Measurements from ENCODE around the gene ZBTB20. TPM values are rescaled to one million over a fixed set of nuclear protein-coding genes. Genes with fewer than 3 reads are reported as not detected.

ZBTB20 gene
- total RNA-seq, 3 donors from 2014 or later (not counting 1 experiment from before 2014, with no cell fraction given) = 52.7 to 58.3 (median 55.9) TPM

DNA sequence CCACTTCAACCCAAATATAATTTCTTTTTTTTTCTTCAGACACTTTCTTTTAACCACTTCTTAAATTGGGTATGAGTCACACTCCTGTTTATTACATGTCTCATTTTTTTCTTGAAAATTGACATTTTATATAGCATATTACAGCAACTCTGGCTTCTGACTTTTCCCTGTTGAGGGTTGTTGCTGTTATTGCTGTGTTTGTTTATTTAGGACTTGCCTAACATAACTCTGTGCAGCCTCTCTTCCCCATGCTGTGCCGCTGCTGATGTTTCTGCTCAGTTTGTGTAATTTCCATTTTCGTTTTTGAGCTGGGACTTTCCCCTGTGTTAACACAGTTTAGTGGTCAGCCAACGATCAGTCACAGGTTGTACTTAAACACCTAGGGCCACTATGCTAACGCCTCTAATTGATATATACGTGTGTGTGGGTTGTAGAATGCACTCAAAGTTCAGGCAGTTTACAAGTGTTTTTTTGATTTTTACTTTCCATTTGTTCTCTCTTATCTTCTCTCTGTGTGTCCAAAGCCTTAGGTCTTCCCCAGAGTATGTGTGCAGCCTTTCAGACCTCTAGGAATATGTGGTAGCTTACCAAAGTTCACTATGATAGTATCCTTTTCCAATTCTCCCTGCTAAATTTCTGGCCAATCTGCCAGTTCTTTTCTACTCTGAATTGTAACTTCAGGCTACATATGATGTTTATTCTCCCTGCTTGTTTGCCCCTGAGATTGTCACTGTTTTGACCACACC, 337.2 kb downstream of the ZBTB20 start:
- H3K9me3 Mint-ChIP-seq = no peaks in the 10 kb centered on the region

DNA sequence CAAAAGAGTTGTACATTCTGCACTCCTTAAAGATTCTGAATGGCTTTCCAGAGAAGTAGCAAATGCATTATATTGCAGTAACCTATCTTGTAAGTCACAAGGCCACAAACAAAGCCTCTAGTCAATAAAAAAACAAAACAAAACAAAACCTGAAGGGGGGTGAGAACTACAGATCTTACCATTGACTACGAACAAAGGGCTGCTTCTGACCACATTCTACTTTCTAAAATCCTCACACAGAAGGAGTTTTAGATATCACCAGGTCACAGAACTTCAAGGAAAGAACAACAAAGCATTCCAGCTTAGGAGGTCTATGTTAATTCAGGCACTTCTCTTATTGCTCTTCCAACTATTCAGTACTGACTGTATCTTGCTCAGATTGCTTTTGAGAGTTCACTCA, 343.0 kb downstream of the ZBTB20 start:
- intact Hi-C loops (cut with micrococcal nuclease) = no loop called here
- Mint-ChIP-seq H3K4me1 (peaks cover 21% of the 10 kb centered on the region in 2 donors), H3K36me3 (no peaks in the 10 kb centered on the region), H3K27ac (peak overlapping the region in 1 of 2 donors; percentile 39), H3K9me3 (no peaks in the 10 kb centered on the region), H3K27me3 (ENCODE audit: low read depth in 2 of 2) (no peaks in the 10 kb centered on the region), H3K4me3 (no peak overlapping the region)
- Histone ChIP-seq H3K9me3 (ENCODE audit: control insufficient read depth, insufficient read depth, low read length) (no peaks in the 10 kb centered on the region), H3K27me3 (ENCODE audit: control insufficient read depth, insufficient read depth, low read length) (no peaks in the 10 kb centered on the region), H3K4me1 (ENCODE audit: control insufficient read depth, insufficient read depth, low read length) (no peaks in the 10 kb centered on the region), H3K36me3 (ENCODE audit: control insufficient read depth, insufficient read depth, low read length) (no peaks in the 10 kb centered on the region), H3K27ac (ENCODE audit: low read length) (no peak overlapping the region), H3K4me3 (ENCODE audit: low read length) (no peak overlapping the region)
- WGBS (ENCODE audit: insufficient coverage) = 29% methylated on average over 1 of the region's 1 CpG
- peak in 1 of 3 donors; percentile 40 for ATAC-seq
- TF ChIP-seq, protein P1, sequence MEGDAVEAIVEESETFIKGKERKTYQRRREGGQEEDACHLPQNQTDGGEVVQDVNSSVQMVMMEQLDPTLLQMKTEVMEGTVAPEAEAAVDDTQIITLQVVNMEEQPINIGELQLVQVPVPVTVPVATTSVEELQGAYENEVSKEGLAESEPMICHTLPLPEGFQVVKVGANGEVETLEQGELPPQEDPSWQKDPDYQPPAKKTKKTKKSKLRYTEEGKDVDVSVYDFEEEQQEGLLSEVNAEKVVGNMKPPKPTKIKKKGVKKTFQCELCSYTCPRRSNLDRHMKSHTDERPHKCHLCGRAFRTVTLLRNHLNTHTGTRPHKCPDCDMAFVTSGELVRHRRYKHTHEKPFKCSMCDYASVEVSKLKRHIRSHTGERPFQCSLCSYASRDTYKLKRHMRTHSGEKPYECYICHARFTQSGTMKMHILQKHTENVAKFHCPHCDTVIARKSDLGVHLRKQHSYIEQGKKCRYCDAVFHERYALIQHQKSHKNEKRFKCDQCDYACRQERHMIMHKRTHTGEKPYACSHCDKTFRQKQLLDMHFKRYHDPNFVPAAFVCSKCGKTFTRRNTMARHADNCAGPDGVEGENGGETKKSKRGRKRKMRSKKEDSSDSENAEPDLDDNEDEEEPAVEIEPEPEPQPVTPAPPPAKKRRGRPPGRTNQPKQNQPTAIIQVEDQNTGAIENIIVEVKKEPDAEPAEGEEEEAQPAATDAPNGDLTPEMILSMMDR (IDR thresholded peaks at IDR 0.05) = no peak
- no peak for DNase-seq

More for the DNA sequence above, 337.2 kb downstream of the ZBTB20 start:
- H3K27ac Mint-ChIP-seq = peak overlapping the region; percentile 78 to 82
- H3K27ac ChIP-seq (ENCODE audit: low read length) = peak overlapping the region; percentile 80
- intact Hi-C loops (cut with micrococcal nuclease) = loop anchor here (5.0 to 10.0 kb wide), 2 partner anchors 52 to 595 kb away; no protein-coding TSS in a partner anchor
- no peaks in the 10 kb centered on the region for H3K27me3 Mint-ChIP-seq (ENCODE audit: low read depth in 2 of 2)
- DNase-seq = peak; percentile 51 to 60
- H3K36me3 ChIP-seq (ENCODE audit: control insufficient read depth, insufficient read depth, low read length) = no peaks in the 10 kb centered on the region
- no peaks in the 10 kb centered on the region for H3K36me3 Mint-ChIP-seq
- 31% methylated on average over 4 of the region's 5 CpGs for WGBS (ENCODE audit: insufficient coverage)
- H3K9me3 ChIP-seq (ENCODE audit: control insufficient read depth, insufficient read depth, low read length) = no peaks in the 10 kb centered on the region
- no peak overlapping the region for H3K4me3 ChIP-seq (ENCODE audit: low read length)
- TF ChIP-seq, protein P1 (IDR thresholded peaks at IDR 0.05) = no peak
- peak; percentile 93 to 98 (median 98) for ATAC-seq
- H3K4me1 Mint-ChIP-seq = peaks cover 16 to 19% of the 10 kb centered on the region in 2 donors
- peaks cover 6% of the 10 kb centered on the region for H3K4me1 ChIP-seq (ENCODE audit: control insufficient read depth, insufficient read depth, low read length)
- H3K27me3 ChIP-seq (ENCODE audit: control insufficient read depth, insufficient read depth, low read length) = no peaks in the 10 kb centered on the region
- peak overlapping the region; percentile 35 for H3K4me3 Mint-ChIP-seq

DNA sequence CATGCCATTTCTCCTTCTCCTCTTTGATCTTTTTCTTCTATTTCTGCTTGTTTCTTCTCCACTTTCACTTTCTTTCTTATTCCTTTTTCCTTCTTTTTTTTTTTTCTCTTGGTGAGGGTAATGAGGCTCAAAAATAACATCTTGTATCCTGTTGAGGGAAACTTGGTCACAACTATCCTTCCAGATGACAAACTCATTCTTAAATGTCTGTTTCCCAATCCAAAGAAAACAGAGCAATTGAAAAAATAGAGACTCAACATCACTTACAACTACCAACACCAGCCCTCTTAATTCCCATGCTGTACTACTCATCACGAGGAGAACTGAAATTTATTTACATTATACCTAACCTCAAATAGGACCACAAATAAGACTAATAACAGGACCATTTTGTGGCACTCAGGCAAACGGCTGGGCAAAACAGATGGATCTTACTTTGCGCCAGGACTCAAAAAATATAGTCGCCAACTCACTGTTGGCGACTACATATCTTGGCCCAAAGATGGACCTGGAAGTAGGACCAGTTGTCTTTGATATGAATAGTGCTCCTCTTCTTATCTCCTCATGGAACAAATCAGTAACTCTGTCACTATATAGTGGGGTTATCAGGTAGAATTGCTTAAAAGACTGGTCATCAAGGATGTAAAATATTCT, 343.9 kb downstream of the ZBTB20 start:
- no peaks in the 10 kb centered on the region for H3K9me3 Mint-ChIP-seq
- Histone ChIP-seq H3K9me3 (ENCODE audit: control insufficient read depth, insufficient read depth, low read length) (no peaks in the 10 kb centered on the region), H3K4me3 (ENCODE audit: low read length) (no peak overlapping the region), H3K4me1 (ENCODE audit: control insufficient read depth, insufficient read depth, low read length) (no peaks in the 10 kb centered on the region), H3K27me3 (ENCODE audit: control insufficient read depth, insufficient read depth, low read length) (no peaks in the 10 kb centered on the region), H3K27ac (ENCODE audit: low read length) (no peak overlapping the region), H3K36me3 (ENCODE audit: control insufficient read depth, insufficient read depth, low read length) (no peaks in the 10 kb centered on the region)
- intact Hi-C loops (cut with micrococcal nuclease) = no loop called here
- peak overlapping the region; percentile 37 to 39 for H3K27ac Mint-ChIP-seq
- H3K4me3 Mint-ChIP-seq = no peak overlapping the region
- H3K27me3 Mint-ChIP-seq (ENCODE audit: low read depth in 2 of 2) = no peaks in the 10 kb centered on the region
- 93% methylated on average over 5 of the region's 5 CpGs for WGBS (ENCODE audit: insufficient coverage)
- DNase-seq (no peak), ATAC-seq (no peak)
- TF ChIP-seq, protein P1 (IDR thresholded peaks at IDR 0.05) = no peak
- no peaks in the 10 kb centered on the region for H3K36me3 Mint-ChIP-seq
- peaks cover 21 to 22% of the 10 kb centered on the region in 2 donors for H3K4me1 Mint-ChIP-seq
